H1 (cell line): ENCODE data around the gene SDF2L1. TPM values are rescaled to one million over a fixed set of nuclear protein-coding genes. Genes with fewer than 3 reads are reported as not detected.

Experiments
- BRCA1 ChIP-seq: IDR thresholded peaks from 2 replicates; pipeline ENCODE4 v1.6.1; 2012; ENCODE audit warnings: low read depth, low read length, improper control_type of control experiment
- CBX5 ChIP-seq: fragments of 300-800, 300-1000 bp; sonication (generic); IDR thresholded peaks from 2 replicates; pipeline ENCODE4 v1.7.1; 2016; ENCODE audit warnings: antibody characterized with exemption, low read length, low read depth
- CBX8 ChIP-seq: fragments of 300-800, 300-1000 bp; sonication (generic); IDR thresholded peaks from 2 replicates; pipeline ENCODE4 v1.7.1; 2016; ENCODE audit warnings: low read depth, low read length, borderline replicate concordance
- HDAC2 ChIP-seq, 2 experiments: fragments of 300-600 bp in 1 of 2; sonication (generic) in 1 of 2; IDR thresholded peaks; 2 replicates each; pipeline ENCODE4 v1.6.1; 2011 to 2012; ENCODE audit warnings: low read depth in 2 of 2, low read length in 2 of 2, mild to moderate bottlenecking in 2 of 2, moderate library complexity in 2 of 2, borderline replicate concordance in 1 of 2, inconsistent platforms in 1 of 2
- JUN ChIP-seq: IDR thresholded peaks from 2 replicates; pipeline ENCODE4 v1.6.1; 2011; ENCODE audit warnings: low read depth, mild to moderate bottlenecking, improper control_type of control experiment, low read length
- MAFK ChIP-seq: IDR thresholded peaks from 2 replicates; pipeline ENCODE4 v1.6.1; 2012; ENCODE audit warnings: low read depth, mild to moderate bottlenecking, improper control_type of control experiment, low read length
- SIN3A ChIP-seq, 2 experiments: IDR thresholded peaks in 1 of 2; conservative IDR thresholded peaks in 1 of 2; 2 replicates each; pipeline ENCODE4 v1.6.1; 2011 to 2012; ENCODE audit warnings: low read length in 2 of 2, improper control_type of control experiment in 1 of 2, low read depth in 1 of 2, mild to moderate bottlenecking in 1 of 2
- TAF7 ChIP-seq: optimal IDR thresholded peaks from 2 replicates; pipeline ENCODE3; 2011; ENCODE audit warnings: low read depth, mild to moderate bottlenecking, inconsistent platforms, low read length, moderate library complexity, borderline replicate concordance
- polyA plus RNA-seq, 7 experiments: library from polyadenylated mRNA; depleted of rRNA in 3 of 7; stranded (reverse) in 5 of 7; unstranded in 2 of 7; fragments of >200 nt in 5 of 7; fragments of 200-250 nt in 2 of 7; gene quantifications; 1 replicate in 5 of 7; 2 replicates in 1 of 7; 4 replicates in 1 of 7; pipeline versions ENCODE4 v1.2.1 to v1.2.3, GENCODE V29; 2011 to 2013; ENCODE audit warnings: missing spikeins in 2 of 7, mixed read lengths in 2 of 7
- total RNA-seq: library from RNA; stranded (reverse); fragmentation: NEBNext Ultra II Directional; extraction: Animal tissue kit (Norgen Biotek cat#: 25700); gene quantifications from 2 replicates; pipeline ENCODE4 v1.2.1, GENCODE V29; 2021
- TF ChIP-seq, protein P1 (sequence below): fragments of 300-600 bp; sonication (generic); IDR thresholded peaks from 2 replicates; pipeline ENCODE4 v1.7.1; 2012; ENCODE audit warnings: low read length, moderate library complexity, mild to moderate bottlenecking, inconsistent platforms; ENCODE audit not compliant: insufficient replicate concordance

The SDF2L1 gene
- total and polyA plus RNA-seq, 2 of the 8 experiments (the other 6 are each of a cell fraction or from before 2014, with no cell fraction given), result 51.1 to 59.6 TPM

- TF ChIP-seq, protein P1, sequence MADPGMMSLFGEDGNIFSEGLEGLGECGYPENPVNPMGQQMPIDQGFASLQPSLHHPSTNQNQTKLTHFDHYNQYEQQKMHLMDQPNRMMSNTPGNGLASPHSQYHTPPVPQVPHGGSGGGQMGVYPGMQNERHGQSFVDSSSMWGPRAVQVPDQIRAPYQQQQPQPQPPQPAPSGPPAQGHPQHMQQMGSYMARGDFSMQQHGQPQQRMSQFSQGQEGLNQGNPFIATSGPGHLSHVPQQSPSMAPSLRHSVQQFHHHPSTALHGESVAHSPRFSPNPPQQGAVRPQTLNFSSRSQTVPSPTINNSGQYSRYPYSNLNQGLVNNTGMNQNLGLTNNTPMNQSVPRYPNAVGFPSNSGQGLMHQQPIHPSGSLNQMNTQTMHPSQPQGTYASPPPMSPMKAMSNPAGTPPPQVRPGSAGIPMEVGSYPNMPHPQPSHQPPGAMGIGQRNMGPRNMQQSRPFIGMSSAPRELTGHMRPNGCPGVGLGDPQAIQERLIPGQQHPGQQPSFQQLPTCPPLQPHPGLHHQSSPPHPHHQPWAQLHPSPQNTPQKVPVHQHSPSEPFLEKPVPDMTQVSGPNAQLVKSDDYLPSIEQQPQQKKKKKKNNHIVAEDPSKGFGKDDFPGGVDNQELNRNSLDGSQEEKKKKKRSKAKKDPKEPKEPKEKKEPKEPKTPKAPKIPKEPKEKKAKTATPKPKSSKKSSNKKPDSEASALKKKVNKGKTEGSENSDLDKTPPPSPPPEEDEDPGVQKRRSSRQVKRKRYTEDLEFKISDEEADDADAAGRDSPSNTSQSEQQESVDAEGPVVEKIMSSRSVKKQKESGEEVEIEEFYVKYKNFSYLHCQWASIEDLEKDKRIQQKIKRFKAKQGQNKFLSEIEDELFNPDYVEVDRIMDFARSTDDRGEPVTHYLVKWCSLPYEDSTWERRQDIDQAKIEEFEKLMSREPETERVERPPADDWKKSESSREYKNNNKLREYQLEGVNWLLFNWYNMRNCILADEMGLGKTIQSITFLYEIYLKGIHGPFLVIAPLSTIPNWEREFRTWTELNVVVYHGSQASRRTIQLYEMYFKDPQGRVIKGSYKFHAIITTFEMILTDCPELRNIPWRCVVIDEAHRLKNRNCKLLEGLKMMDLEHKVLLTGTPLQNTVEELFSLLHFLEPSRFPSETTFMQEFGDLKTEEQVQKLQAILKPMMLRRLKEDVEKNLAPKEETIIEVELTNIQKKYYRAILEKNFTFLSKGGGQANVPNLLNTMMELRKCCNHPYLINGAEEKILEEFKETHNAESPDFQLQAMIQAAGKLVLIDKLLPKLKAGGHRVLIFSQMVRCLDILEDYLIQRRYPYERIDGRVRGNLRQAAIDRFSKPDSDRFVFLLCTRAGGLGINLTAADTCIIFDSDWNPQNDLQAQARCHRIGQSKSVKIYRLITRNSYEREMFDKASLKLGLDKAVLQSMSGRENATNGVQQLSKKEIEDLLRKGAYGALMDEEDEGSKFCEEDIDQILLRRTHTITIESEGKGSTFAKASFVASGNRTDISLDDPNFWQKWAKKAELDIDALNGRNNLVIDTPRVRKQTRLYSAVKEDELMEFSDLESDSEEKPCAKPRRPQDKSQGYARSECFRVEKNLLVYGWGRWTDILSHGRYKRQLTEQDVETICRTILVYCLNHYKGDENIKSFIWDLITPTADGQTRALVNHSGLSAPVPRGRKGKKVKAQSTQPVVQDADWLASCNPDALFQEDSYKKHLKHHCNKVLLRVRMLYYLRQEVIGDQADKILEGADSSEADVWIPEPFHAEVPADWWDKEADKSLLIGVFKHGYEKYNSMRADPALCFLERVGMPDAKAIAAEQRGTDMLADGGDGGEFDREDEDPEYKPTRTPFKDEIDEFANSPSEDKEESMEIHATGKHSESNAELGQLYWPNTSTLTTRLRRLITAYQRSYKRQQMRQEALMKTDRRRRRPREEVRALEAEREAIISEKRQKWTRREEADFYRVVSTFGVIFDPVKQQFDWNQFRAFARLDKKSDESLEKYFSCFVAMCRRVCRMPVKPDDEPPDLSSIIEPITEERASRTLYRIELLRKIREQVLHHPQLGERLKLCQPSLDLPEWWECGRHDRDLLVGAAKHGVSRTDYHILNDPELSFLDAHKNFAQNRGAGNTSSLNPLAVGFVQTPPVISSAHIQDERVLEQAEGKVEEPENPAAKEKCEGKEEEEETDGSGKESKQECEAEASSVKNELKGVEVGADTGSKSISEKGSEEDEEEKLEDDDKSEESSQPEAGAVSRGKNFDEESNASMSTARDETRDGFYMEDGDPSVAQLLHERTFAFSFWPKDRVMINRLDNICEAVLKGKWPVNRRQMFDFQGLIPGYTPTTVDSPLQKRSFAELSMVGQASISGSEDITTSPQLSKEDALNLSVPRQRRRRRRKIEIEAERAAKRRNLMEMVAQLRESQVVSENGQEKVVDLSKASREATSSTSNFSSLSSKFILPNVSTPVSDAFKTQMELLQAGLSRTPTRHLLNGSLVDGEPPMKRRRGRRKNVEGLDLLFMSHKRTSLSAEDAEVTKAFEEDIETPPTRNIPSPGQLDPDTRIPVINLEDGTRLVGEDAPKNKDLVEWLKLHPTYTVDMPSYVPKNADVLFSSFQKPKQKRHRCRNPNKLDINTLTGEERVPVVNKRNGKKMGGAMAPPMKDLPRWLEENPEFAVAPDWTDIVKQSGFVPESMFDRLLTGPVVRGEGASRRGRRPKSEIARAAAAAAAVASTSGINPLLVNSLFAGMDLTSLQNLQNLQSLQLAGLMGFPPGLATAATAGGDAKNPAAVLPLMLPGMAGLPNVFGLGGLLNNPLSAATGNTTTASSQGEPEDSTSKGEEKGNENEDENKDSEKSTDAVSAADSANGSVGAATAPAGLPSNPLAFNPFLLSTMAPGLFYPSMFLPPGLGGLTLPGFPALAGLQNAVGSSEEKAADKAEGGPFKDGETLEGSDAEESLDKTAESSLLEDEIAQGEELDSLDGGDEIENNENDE, result no peak
- no peak for TF ChIP-seq MAFK
- no peak for TF ChIP-seq BRCA1
- no peak for TF ChIP-seq HDAC2 (IDR thresholded peaks at IDR 0.05; ENCODE audit: borderline replicate concordance in 1 of 2, low read depth in 2 of 2, low read length in 2 of 2)
- no peak for TF ChIP-seq CBX5
- TF ChIP-seq JUN, result no peak
- TF ChIP-seq SIN3A (conservative IDR thresholded peaks at IDR 0.05 in 1 of 2, IDR thresholded peaks at IDR 0.05 in 1 of 2; ENCODE audit: low read depth in 1 of 2, low read length in 2 of 2), result no peak
- TF ChIP-seq TAF7, result no peak
- TF ChIP-seq CBX8, result no peak
- TF ChIP-seq, all 59 proteins: peak for 0
Observed at GRCh38 chr22:21680830-21681565, 38.9 kb downstream of the SDF2L1 start (continued).
